ENCODE results near the gene SLC16A2. TPM values are rescaled to one million over a fixed set of nuclear protein-coding genes. Genes with fewer than 3 reads are reported as not detected.
A peak's percentile ranks its signal among the peaks of the same experiment; 100 is the strongest.

The SLC16A2 gene
- total RNA-seq, 4 donors from 2014 or later = 6.4 to 12.1 (median 9.4) TPM

DNA sequence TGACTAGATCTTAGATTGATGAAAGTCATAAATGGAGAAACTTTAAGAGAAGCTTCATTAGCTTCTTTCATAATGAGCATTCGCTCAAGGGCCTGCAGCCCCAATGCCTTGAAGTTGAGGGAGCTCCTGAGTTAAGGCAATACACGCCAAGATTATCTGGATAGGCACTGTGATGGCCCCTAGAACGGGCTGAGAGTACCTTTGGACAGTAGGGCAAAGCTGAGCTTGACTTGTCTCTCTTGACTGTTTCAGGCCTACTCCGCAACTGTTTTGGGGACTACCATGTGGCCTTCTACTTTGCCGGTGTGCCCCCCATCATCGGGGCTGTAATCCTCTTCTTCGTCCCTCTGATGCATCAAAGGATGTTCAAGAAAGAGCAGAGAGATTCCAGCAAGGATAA is 109.8 kb downstream of the SLC16A2 start:
- ATAC-seq = no peak
- 88 to 100% methylated on average over 1 of the region's 7 CpGs for WGBS, 2 donors (ENCODE audit: low coverage in 1 of 2)
- H3K27me3 ChIP-seq = no peaks in the 10 kb centered on the region
- peaks cover 0 to 4% of the 10 kb centered on the region in 2 donors for H3K36me3 ChIP-seq
- no peak overlapping the region for H3K4me3 ChIP-seq
- TF ChIP-seq, protein P1, sequence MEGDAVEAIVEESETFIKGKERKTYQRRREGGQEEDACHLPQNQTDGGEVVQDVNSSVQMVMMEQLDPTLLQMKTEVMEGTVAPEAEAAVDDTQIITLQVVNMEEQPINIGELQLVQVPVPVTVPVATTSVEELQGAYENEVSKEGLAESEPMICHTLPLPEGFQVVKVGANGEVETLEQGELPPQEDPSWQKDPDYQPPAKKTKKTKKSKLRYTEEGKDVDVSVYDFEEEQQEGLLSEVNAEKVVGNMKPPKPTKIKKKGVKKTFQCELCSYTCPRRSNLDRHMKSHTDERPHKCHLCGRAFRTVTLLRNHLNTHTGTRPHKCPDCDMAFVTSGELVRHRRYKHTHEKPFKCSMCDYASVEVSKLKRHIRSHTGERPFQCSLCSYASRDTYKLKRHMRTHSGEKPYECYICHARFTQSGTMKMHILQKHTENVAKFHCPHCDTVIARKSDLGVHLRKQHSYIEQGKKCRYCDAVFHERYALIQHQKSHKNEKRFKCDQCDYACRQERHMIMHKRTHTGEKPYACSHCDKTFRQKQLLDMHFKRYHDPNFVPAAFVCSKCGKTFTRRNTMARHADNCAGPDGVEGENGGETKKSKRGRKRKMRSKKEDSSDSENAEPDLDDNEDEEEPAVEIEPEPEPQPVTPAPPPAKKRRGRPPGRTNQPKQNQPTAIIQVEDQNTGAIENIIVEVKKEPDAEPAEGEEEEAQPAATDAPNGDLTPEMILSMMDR (IDR thresholded peaks at IDR 0.05) = no peak
- no peak for TF ChIP-seq POLR2A (IDR thresholded peaks at IDR 0.05)
- no peak for TF ChIP-seq EP300 (IDR thresholded peaks at IDR 0.05)
- TF ChIP-seq POLR2AphosphoS5 (IDR thresholded peaks at IDR 0.05) = no peak
- no peak overlapping the region for H3K27ac ChIP-seq
- no peaks in the 10 kb centered on the region for H3K9me3 ChIP-seq
- H3K4me1 ChIP-seq = peaks cover 0 to 8% (median 3%) of the 10 kb centered on the region in 3 donors

DNA sequence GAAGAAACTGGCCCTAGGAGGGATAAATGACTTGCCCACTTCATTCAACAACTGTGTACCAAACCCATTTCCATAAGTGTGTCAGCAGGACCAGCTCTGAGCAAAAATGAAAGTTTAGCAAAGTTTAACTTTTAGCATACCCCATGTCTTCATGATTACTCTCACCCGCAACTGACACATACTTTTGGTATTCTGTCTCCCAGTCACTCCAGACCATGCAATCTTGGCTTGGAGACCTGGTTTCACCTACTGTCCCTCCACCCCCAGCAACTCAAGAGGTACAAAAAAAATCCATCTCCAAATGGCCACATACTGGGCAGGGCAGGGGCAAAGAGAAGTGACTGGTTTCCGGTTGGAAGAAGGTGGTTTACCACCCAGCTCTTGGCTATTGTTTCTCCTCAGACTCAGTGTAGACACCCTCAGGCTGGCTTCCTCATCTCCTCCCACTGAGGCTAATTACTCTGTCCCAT is 113.3 kb downstream of the SLC16A2 start:
- peaks cover 0 to 4% of the 10 kb centered on the region in 2 donors for H3K36me3 ChIP-seq
- WGBS, 2 donors (ENCODE audit: low coverage in 1 of 2) = 60 to 88% methylated on average over 1 of the region's 2 CpGs
- H3K27me3 ChIP-seq = no peaks in the 10 kb centered on the region
- H3K4me3 ChIP-seq = no peak overlapping the region
- TF ChIP-seq POLR2AphosphoS5 (IDR thresholded peaks at IDR 0.05) (no peak), EP300 (IDR thresholded peaks at IDR 0.05) (no peak), POLR2A (IDR thresholded peaks at IDR 0.05) (no peak)
- TF ChIP-seq, protein P1 (IDR thresholded peaks at IDR 0.05) = no peak
- no peaks in the 10 kb centered on the region for H3K9me3 ChIP-seq
- H3K27ac ChIP-seq = peak overlapping the region in 3 of 4 donors; percentile 89 to 95 (median 90)
- ATAC-seq = no peak
- peaks cover 0 to 19% (median 3%) of the 10 kb centered on the region in 3 donors for H3K4me1 ChIP-seq

DNA sequence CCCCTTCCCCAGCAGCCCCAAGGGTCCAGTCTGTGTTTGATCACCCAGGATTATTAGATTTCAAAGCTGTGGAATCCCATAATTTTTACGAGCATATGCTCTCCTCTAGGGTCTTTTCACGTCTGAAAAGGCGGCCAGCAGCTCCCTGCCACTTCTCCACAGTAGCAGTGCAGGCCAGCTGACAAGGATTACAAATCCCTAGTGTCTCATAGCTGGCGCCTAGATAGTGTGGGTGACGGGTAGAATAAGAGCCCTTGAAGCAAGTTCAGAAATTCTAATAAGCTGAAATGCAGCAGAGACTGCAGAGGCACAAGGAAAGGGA is 113.8 kb downstream of the SLC16A2 start:
- no peak for ATAC-seq
- Histone ChIP-seq H3K4me1 (peaks cover 0 to 19% (median 3%) of the 10 kb centered on the region in 3 donors), H3K27ac (peak overlapping the region; percentile 68 to 95 (median 90)), H3K36me3 (peaks cover 0 to 4% of the 10 kb centered on the region in 2 donors), H3K27me3 (no peaks in the 10 kb centered on the region), H3K9me3 (no peaks in the 10 kb centered on the region), H3K4me3 (peak overlapping the region in 1 of 2 donors; percentile 55)
- 0% methylated on average over 1 of the region's 5 CpGs; no CpG with 5 or more reads in 1 of the 2 donors for WGBS, 2 donors (ENCODE audit: low coverage in 1 of 2)
- TF ChIP-seq POLR2AphosphoS5 (IDR thresholded peaks at IDR 0.05) (no peak), EP300 (IDR thresholded peaks at IDR 0.05) (no peak), POLR2A (IDR thresholded peaks at IDR 0.05) (no peak)
- TF ChIP-seq, protein P1 (IDR thresholded peaks at IDR 0.05) = no peak

DNA sequence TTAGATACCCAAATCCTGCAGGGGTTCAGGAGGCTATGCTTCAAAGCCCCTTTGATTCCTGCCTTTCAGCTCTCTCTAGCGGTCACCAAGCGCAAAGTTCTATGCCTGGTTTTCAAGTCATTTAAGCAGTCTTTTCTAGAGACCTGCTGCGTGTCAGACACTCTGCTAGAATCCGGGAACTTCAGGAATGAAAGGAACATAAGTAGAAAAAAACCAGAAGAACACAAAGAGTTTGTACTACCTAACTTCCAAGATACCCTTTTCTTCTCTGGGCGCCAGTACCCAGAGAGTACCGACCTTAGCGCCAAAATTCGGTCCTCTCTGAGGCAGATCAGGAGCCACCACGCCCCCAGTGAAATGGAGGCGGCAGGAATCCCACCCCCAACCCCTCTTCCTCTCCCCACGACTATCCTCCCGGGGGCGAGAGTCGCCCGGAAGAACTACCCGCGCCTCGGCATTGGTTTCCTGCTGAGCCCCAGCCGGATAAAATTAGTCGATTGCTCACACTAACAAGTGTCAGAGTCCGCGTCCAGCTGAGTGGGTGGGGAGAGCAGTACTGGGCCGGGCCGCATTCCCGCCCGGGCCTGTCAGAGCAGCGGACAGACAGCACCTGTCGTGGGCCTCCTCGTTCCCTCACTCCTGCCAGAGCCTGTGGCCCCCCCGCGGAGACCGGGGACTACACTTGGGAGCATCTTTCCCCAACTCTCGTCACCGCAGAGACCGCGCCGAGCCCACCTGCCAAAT is 114.3 kb downstream of the SLC16A2 start:
- H3K9me3 ChIP-seq = no peaks in the 10 kb centered on the region
- peaks cover 0 to 19% (median 3%) of the 10 kb centered on the region in 3 donors for H3K4me1 ChIP-seq
- peaks cover 0 to 4% of the 10 kb centered on the region in 2 donors for H3K36me3 ChIP-seq
- WGBS, 2 donors (ENCODE audit: low coverage in 1 of 2) = 16% methylated on average over 9 of the region's 37 CpGs; no CpG with 5 or more reads in 1 of the 2 donors
- peak overlapping the region; percentile 68 to 95 (median 90) for H3K27ac ChIP-seq
- H3K4me3 ChIP-seq = peak overlapping the region; percentile 41 to 55
- peak; percentile 81 for ATAC-seq
- H3K27me3 ChIP-seq = no peaks in the 10 kb centered on the region
- TF ChIP-seq, protein P1 (IDR thresholded peaks at IDR 0.05) = peak in 2 of 4 experiments; percentile 35 to 50
- TF ChIP-seq POLR2A (IDR thresholded peaks at IDR 0.05) (no peak), POLR2AphosphoS5 (IDR thresholded peaks at IDR 0.05) (peak; percentile 43), EP300 (IDR thresholded peaks at IDR 0.05) (no peak)

Measured in gastroesophageal sphincter (tissue), 4 donors.